K562 (cell line): ENCODE results near the gene SH3BP5L. TPM values are rescaled to one million over a fixed set of nuclear protein-coding genes. Genes with fewer than 3 reads are reported as not detected.
A peak's percentile ranks its signal among the peaks of the same experiment; 100 is the strongest.

Experiments
- CEBPG ChIP-seq, 3 experiments: fragments of 200-800 bp in 1 of 3; sonication (Bioruptor generic) in 1 of 3; sonication (generic) in 1 of 3; formaldehyde crosslinking in 1 of 3; IDR thresholded peaks in 2 of 3; conservative IDR thresholded peaks in 1 of 3; 2 replicates each; pipeline versions ENCODE4 v1.6.1 to v1.8.0; 2016 to 2022; ENCODE audit warnings: missing compliant biosample characterization in 2 of 3, missing genetic modification characterization in 2 of 3, mild to moderate bottlenecking in 1 of 3, missing genetic modification reagents in 1 of 3
- CTBP1 ChIP-seq: fragments of 450-650 bp; IDR thresholded peaks from 2 replicates; pipeline ENCODE4 v1.6.1; 2016; ENCODE audit warnings: borderline replicate concordance
- NCOA4 ChIP-seq: fragments of 450-650 bp; IDR thresholded peaks from 2 replicates; pipeline ENCODE4 v1.6.1; 2018; ENCODE audit warnings: mild to moderate bottlenecking; ENCODE audit not compliant: partially characterized antibody
- PHB2 ChIP-seq: fragments of 450-650 bp; IDR thresholded peaks from 2 replicates; pipeline ENCODE4 v1.6.1; 2017; ENCODE audit warnings: low read depth
- POLR2H ChIP-seq: IDR thresholded peaks from 2 replicates; pipeline ENCODE4 v1.6.1; 2016; ENCODE audit warnings: missing genetic modification characterization, low read depth, mild to moderate bottlenecking, control low read depth, missing compliant biosample characterization, moderate library complexity
- TOE1 ChIP-seq, 2 experiments: fragments of 450-650 bp in 1 of 2; sonication (generic) in 1 of 2; formaldehyde crosslinking in 1 of 2; IDR thresholded peaks; 2 replicates each; pipeline versions ENCODE4 v1.7.1 to v1.8.0; 2016 to 2022; ENCODE audit warnings: borderline replicate concordance in 2 of 2, mild to moderate bottlenecking in 2 of 2, antibody characterized with exemption in 1 of 2, inconsistent platforms in 1 of 2, low read depth in 1 of 2, missing genetic modification reagents in 1 of 2, moderate library complexity in 1 of 2
- ZKSCAN3 ChIP-seq: fragments of 250-450 bp; sonication (Bioruptor Pico); IDR thresholded peaks from 2 replicates; pipeline ENCODE4 v1.4.0; 2020
- ZNF644 ChIP-seq: fragments of 200-800 bp; sonication (Bioruptor generic); IDR thresholded peaks from 2 replicates; pipeline ENCODE4 v1.6.1; 2016; ENCODE audit warnings: low read depth, missing genetic modification characterization, missing compliant biosample characterization
- polyA plus RNA-seq, 8 experiments: library from polyadenylated mRNA; depleted of rRNA in 4 of 8; stranded (reverse) in 5 of 8; unstranded in 3 of 8; fragments of >200 nt; fragmentation: Nextera tagmentation in 2 of 8; fragmentation: Illumina TruSeq in 1 of 8; extraction: Ambion mirVana in 2 of 8; extraction: Trizol in 1 of 8; gene quantifications; 2 replicates each; pipeline versions ENCODE4 v1.2.1 to v1.2.3, GENCODE V29; 2011 to 2014; ENCODE audit warnings: inconsistent platforms in 1 of 8, missing spikeins in 1 of 8
- total RNA-seq, 7 experiments: library from RNA; depleted of rRNA in 6 of 7; stranded (reverse); fragments of >200 nt in 6 of 7; fragmentation: Illumina TruSeq in 2 of 7; extraction: Trizol in 2 of 7; gene quantifications; 2 replicates each; pipeline versions ENCODE4 v1.2.1 to v1.2.3, GENCODE V29; 2011 to 2021; ENCODE audit warnings: low replicate concordance in 1 of 7
- TF ChIP-seq, protein P1 (sequence below): fragments of 250-450 bp; sonication (Bioruptor Pico); IDR thresholded peaks from 2 replicates; pipeline ENCODE4 v1.5.1; 2021; ENCODE audit warnings: mild to moderate bottlenecking
- TF ChIP-seq, protein P2 (sequence below), 3 experiments: fragments of 200-800 bp in 1 of 3; sonication (Bioruptor generic) in 1 of 3; sonication (generic) in 1 of 3; formaldehyde crosslinking in 1 of 3; IDR thresholded peaks; 2 replicates each; pipeline versions ENCODE4 v1.6.1 to v1.8.0; 2016 to 2022; ENCODE audit warnings: mild to moderate bottlenecking in 2 of 3, missing compliant biosample characterization in 2 of 3, missing genetic modification characterization in 2 of 3, missing genetic modification reagents in 1 of 3
- TF ChIP-seq, protein P3 (sequence below): IDR thresholded peaks from 2 replicates; pipeline ENCODE4 v1.6.1; 2011; ENCODE audit not compliant: insufficient read length; ENCODE audit errors: extremely low read depth
- TF ChIP-seq, protein P4 (sequence below): fragments of 450-650 bp; conservative IDR thresholded peaks from 2 replicates; pipeline ENCODE4 v1.6.1; 2016; ENCODE audit warnings: missing genetic modification characterization, low read depth, mild to moderate bottlenecking, missing compliant biosample characterization, moderate library complexity
- TF ChIP-seq, protein P5 (sequence below): fragments of 250-450 bp; sonication (Bioruptor Pico); IDR thresholded peaks from 2 replicates; pipeline ENCODE4 v1.4.0; 2020

SH3BP5L gene
- total and polyA plus RNA-seq, 9 of the 15 experiments (the other 6 are each of a cell fraction or from before 2014, with no cell fraction given) = 1.9 to 26.5 (median 15.8) TPM

DNA sequence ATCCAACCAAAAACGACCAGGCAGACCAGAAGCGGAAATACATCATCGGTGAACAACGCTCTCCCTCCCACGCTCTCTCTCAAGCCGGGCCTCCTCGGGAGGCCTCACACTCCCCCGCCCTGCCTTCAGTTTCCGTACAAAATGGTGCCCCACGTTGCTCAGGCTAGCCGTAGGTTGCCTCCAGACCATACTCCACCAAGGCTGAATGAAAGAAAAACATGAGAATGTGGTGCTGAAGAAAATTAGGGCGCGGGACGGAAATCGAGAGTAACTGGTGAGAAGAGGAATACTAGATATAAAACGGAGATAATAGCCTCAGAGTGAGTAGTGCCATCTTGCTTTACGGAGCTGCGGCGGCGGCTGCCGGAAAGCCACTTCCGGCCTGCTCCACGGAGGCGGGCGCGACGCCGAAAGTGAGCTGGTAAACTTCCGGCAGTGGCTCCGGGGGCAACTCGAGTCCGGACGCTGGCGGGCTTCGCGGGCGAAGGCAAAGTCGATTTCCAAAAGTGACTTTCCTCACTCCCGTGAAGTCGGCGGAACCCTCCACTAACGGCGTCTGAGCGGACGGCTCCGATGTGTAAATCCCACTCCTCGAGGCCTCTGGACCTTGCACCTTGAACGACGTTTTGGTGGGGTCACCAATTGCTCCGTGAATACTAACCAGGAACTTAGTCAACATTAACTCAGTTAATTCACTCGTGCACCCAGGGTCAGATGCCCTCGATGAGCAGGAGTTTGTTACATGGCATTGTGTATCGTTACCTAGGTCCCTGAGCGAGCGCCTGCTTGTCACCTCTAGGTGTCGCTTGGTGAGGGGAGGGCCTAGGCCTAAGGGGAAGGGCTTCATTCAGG, at the start of gene SH3BP5L (continued):
- TF ChIP-seq, protein P1, sequence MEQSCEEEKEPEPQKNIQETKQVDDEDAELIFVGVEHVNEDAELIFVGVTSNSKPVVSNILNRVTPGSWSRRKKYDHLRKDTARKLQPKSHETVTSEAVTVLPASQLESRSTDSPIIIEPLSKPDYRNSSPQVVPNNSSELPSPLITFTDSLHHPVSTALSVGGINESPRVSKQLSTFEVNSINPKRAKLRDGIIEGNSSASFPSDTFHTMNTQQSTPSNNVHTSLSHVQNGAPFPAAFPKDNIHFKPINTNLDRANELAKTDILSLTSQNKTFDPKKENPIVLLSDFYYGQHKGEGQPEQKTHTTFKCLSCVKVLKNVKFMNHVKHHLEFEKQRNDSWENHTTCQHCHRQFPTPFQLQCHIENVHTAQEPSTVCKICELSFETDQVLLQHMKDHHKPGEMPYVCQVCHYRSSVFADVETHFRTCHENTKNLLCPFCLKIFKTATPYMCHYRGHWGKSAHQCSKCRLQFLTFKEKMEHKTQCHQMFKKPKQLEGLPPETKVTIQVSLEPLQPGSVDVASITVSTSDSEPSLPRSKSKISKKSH = no peak
- no peak for TF ChIP-seq ZKSCAN3
- no peak for TF ChIP-seq PHB2
- TF ChIP-seq ZNF644 (tag) = peak; percentile 86
- peak; percentile 39; the same call in 1 of the 2 replicates for TF ChIP-seq CTBP1
- TF ChIP-seq, protein P2, sequence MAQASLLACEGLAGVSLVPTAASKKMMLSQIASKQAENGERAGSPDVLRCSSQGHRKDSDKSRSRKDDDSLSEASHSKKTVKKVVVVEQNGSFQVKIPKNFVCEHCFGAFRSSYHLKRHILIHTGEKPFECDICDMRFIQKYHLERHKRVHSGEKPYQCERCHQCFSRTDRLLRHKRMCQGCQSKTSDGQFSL (CRISPR knock-in tag; IDR thresholded peaks at IDR 0.05) = no peak
- TF ChIP-seq, protein P2 (tag; IDR thresholded peaks at IDR 0.05) = no peak; a peak in 1 of 4 replicates
- peak; percentile 85 for TF ChIP-seq POLR2H (tag)
- TF ChIP-seq NCOA4 = no peak
- TF ChIP-seq, protein P3, sequence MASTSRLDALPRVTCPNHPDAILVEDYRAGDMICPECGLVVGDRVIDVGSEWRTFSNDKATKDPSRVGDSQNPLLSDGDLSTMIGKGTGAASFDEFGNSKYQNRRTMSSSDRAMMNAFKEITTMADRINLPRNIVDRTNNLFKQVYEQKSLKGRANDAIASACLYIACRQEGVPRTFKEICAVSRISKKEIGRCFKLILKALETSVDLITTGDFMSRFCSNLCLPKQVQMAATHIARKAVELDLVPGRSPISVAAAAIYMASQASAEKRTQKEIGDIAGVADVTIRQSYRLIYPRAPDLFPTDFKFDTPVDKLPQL = no peak
- TF ChIP-seq CEBPG (CRISPR knock-in tag; IDR thresholded peaks at IDR 0.05) = no peak
- TF ChIP-seq CEBPG (tag; conservative IDR thresholded peaks at IDR 0.05 in 1 of 2, IDR thresholded peaks at IDR 0.05 in 1 of 2) = no peak
- TF ChIP-seq, protein P4, sequence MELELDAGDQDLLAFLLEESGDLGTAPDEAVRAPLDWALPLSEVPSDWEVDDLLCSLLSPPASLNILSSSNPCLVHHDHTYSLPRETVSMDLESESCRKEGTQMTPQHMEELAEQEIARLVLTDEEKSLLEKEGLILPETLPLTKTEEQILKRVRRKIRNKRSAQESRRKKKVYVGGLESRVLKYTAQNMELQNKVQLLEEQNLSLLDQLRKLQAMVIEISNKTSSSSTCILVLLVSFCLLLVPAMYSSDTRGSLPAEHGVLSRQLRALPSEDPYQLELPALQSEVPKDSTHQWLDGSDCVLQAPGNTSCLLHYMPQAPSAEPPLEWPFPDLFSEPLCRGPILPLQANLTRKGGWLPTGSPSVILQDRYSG (tag) = peak; percentile 84
- peak; percentile 45; the same call in 1 of the 2 replicates for TF ChIP-seq TOE1 (IDR thresholded peaks at IDR 0.05; ENCODE audit: borderline replicate concordance)
- TF ChIP-seq TOE1 (CRISPR knock-in tag; IDR thresholded peaks at IDR 0.05; ENCODE audit: borderline replicate concordance, low read depth) = no peak
- TF ChIP-seq, protein P5, sequence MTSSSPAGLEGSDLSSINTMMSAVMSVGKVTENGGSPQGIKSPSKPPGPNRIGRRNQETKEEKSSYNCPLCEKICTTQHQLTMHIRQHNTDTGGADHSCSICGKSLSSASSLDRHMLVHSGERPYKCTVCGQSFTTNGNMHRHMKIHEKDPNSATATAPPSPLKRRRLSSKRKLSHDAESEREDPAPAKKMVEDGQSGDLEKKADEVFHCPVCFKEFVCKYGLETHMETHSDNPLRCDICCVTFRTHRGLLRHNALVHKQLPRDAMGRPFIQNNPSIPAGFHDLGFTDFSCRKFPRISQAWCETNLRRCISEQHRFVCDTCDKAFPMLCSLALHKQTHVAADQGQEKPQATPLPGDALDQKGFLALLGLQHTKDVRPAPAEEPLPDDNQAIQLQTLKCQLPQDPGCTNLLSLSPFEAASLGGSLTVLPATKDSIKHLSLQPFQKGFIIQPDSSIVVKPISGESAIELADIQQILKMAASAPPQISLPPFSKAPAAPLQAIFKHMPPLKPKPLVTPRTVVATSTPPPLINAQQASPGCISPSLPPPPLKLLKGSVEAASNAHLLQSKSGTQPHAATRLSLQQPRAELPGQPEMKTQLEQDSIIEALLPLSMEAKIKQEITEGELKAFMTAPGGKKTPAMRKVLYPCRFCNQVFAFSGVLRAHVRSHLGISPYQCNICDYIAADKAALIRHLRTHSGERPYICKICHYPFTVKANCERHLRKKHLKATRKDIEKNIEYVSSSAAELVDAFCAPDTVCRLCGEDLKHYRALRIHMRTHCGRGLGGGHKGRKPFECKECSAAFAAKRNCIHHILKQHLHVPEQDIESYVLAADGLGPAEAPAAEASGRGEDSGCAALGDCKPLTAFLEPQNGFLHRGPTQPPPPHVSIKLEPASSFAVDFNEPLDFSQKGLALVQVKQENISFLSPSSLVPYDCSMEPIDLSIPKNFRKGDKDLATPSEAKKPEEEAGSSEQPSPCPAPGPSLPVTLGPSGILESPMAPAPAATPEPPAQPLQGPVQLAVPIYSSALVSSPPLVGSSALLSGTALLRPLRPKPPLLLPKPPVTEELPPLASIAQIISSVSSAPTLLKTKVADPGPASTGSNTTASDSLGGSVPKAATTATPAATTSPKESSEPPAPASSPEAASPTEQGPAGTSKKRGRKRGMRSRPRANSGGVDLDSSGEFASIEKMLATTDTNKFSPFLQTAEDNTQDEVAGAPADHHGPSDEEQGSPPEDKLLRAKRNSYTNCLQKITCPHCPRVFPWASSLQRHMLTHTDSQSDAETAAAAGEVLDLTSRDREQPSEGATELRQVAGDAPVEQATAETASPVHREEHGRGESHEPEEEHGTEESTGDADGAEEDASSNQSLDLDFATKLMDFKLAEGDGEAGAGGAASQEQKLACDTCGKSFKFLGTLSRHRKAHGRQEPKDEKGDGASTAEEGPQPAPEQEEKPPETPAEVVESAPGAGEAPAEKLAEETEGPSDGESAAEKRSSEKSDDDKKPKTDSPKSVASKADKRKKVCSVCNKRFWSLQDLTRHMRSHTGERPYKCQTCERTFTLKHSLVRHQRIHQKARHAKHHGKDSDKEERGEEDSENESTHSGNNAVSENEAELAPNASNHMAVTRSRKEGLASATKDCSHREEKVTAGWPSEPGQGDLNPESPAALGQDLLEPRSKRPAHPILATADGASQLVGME = no peak
